ENCODE data around the gene RAB3B. TPM values are rescaled to one million over a fixed set of nuclear protein-coding genes. Genes with fewer than 3 reads are reported as not detected.

RAB3B gene
- total and polyA plus RNA-seq, 9 of the 15 experiments (the other 6 are each of a cell fraction or from before 2014, with no cell fraction given) = 0.07 to 0.47 (median 0.27) TPM

DNA sequence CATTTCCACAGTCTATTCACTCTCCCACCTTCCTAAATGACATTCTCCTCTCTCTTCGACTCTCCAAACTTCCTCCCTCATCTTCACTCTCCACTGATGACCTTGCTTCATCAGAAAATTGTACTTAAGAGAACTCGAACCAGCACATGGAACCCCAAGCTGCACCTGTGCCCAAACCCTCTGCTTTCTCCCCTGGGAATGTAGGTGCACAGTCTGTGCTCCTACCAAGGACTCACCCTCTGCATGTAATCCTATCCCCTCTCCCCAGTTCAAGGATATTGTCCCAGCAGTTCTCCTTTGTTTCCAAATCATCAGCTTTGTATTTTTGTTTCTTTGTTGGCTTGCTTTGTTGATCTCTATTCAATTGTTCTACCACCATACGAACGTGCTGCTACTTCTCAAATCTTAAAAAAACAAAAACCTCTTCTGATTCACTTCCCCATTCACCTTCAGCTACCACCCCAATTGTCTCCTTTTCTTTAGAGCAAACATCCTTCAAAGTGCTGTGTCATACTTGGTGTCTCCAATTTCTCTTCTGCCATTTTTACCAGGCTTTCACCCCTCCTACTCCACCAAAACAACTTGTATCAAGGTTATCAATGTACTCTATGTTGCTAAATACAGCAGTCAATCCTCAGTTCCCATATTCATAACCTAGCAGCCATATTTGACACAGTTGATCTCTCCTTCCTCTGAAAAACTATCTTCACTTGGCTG, 26.8 kb downstream of the RAB3B start (continued):
- TF ChIP-seq, protein P1, sequence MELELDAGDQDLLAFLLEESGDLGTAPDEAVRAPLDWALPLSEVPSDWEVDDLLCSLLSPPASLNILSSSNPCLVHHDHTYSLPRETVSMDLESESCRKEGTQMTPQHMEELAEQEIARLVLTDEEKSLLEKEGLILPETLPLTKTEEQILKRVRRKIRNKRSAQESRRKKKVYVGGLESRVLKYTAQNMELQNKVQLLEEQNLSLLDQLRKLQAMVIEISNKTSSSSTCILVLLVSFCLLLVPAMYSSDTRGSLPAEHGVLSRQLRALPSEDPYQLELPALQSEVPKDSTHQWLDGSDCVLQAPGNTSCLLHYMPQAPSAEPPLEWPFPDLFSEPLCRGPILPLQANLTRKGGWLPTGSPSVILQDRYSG (tag; conservative IDR thresholded peaks at IDR 0.05; ENCODE audit: low read depth) = peak; percentile 64; the same call in 1 of the 2 replicates
- no peak for TF ChIP-seq FOXJ2 (tag; IDR thresholded peaks at IDR 0.05)
- no peak for TF ChIP-seq SMC3 (conservative IDR thresholded peaks at IDR 0.05; ENCODE audit: insufficient read depth, low read depth, low read length)
- peak; percentile 58; the same call in 1 of the 2 replicates for TF ChIP-seq BACH1 (tag; IDR thresholded peaks at IDR 0.05)
- TF ChIP-seq, protein P2, sequence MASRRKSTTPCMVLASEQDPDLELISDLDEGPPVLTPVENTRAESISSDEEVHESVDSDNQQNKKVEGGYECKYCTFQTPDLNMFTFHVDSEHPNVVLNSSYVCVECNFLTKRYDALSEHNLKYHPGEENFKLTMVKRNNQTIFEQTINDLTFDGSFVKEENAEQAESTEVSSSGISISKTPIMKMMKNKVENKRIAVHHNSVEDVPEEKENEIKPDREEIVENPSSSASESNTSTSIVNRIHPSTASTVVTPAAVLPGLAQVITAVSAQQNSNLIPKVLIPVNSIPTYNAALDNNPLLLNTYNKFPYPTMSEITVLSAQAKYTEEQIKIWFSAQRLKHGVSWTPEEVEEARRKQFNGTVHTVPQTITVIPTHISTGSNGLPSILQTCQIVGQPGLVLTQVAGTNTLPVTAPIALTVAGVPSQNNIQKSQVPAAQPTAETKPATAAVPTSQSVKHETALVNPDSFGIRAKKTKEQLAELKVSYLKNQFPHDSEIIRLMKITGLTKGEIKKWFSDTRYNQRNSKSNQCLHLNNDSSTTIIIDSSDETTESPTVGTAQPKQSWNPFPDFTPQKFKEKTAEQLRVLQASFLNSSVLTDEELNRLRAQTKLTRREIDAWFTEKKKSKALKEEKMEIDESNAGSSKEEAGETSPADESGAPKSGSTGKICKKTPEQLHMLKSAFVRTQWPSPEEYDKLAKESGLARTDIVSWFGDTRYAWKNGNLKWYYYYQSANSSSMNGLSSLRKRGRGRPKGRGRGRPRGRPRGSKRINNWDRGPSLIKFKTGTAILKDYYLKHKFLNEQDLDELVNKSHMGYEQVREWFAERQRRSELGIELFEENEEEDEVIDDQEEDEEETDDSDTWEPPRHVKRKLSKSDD (conservative IDR thresholded peaks at IDR 0.05; ENCODE audit: low read length) = no peak
- no peak for TF ChIP-seq PRDM10 (IDR thresholded peaks at IDR 0.05; ENCODE audit: partially characterized antibody)
- no peak for TF ChIP-seq NCOA4 (IDR thresholded peaks at IDR 0.05; ENCODE audit: partially characterized antibody)
- TF ChIP-seq SIN3B (IDR thresholded peaks at IDR 0.05; ENCODE audit: low read depth) = no peak
- no peak for TF ChIP-seq SAFB (IDR thresholded peaks at IDR 0.05; ENCODE audit: borderline replicate concordance, low read depth, low read length)
- no peak for TF ChIP-seq POLR2AphosphoS2 (IDR thresholded peaks at IDR 0.05; ENCODE audit: low read length)
- no peak for TF ChIP-seq ZNF707 (CRISPR knock-in tag; conservative IDR thresholded peaks at IDR 0.05)
- TF ChIP-seq ZNF57 (CRISPR knock-in tag; IDR thresholded peaks at IDR 0.05) = no peak
- TF ChIP-seq NFE2L1 (tag; IDR thresholded peaks at IDR 0.05; ENCODE audit: borderline replicate concordance, low read depth) = peak; percentile 97
- TF ChIP-seq POLR2A (conservative IDR thresholded peaks at IDR 0.05) = no peak
- TF ChIP-seq NR3C1 (CRISPR knock-in tag; IDR thresholded peaks at IDR 0.05) = no peak
- no peak for TF ChIP-seq NR2C2 (CRISPR knock-in tag; IDR thresholded peaks at IDR 0.05)
- no peak for TF ChIP-seq NR2C2 (tag; IDR thresholded peaks at IDR 0.05)
- no peak for TF ChIP-seq PTRF (tag; IDR thresholded peaks at IDR 0.05)
- no peak for TF ChIP-seq PURB (CRISPR knock-in tag; IDR thresholded peaks at IDR 0.05; ENCODE audit: low read depth)
- TF ChIP-seq ZNF239 (CRISPR knock-in tag; IDR thresholded peaks at IDR 0.05) = no peak
- no peak for TF ChIP-seq PML (IDR thresholded peaks at IDR 0.05; ENCODE audit: low read length)
- TF ChIP-seq DNMT1 (IDR thresholded peaks at IDR 0.05) = no peak
- no peak; the same call in 1 of the 2 replicates for TF ChIP-seq MTA2 (IDR thresholded peaks at IDR 0.05; ENCODE audit: low read depth)
